ENCODE results near the gene FBXL20.

DNA sequence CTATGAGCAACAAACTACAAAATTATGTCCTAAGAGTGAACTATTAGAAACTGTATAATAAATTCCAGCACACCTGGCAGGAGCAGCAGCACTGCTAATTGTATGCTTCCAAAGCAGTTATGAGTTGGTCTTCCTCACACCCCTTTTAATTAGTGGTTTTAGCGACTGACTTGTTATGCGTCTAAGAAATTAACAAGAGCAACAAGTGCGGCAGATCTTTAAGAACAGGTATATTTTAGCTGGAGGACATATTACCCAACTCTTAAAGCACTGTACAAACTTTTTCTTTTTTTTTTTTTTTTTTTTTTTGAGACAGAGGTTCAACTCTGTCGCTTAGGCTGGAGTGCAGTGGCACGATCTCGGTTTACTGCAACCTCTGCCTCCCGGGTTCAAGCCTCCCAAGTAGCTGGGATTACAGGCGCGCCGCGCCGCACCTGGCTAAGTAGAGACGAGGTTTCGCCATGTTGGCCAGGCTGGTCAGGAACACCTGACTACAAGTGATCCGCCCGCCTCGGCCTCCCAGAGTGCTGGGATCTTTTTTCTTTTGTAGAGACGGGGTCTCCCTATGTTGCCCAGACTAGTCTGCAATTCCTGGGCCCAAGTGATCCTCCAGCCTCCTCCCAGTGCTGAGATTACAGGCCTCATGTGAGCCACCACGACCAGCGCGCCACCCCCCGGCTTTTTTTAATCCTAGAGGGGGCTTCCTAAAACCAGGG lies 1.6 kb upstream of the FBXL20 start:
- no peak; the same call in 1 of the 2 replicates for TF ChIP-seq POLR2AphosphoS5 (IDR thresholded peaks at IDR 0.05; ENCODE audit: low read depth, low read length)
- no peak for TF ChIP-seq TAF1 (IDR thresholded peaks at IDR 0.05; ENCODE audit: borderline replicate concordance, insufficient read depth, low read length)

Measured in PFSK-1 (cell line).